EL (cell line): ENCODE measurements around the gene ZC3H14.

Experiments
- DNase-seq: peaks from one replicate; pipeline ENCODE4 v3.0.0-alpha.2; 2016

Gene ZC3H14

DNA sequence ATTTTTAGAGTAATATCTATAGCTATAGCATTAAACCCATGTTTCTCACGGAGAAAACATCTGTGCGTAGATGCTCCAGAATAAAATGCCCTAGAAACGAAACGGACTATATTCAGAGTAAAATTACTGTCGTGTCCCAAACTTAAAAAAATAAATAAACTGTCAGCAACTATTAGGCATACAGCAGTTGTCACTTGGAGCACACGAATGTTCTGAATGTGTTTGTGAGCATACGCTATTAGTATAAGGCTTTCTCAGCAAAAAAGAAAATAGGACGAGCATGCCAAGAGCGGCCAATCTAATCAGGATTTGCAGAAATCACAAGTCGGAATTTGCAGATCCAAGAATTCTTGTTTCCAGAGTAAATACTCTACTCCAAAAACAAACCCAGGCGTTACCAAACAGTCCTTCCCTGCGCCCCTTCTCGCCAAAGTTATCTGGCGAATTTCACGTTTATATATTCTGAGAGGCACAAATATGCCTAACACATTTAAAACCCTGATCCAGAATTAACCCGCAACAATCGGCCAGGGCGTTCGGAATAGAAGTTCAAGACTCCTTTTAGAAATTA is 8.9 kb upstream of the ZC3H14 start:
- DNase-seq, result peak; percentile 17

- peak; percentile 79 for DNase-seq
These were observed 8.2 kb upstream of the ZC3H14 start, which contains the start of gene PTPN21 for GRCh38 chr14:88554457-88555286. TSS of gene PTPN21 (minus strand) at chr14:88555007. CDS start at chr14:88550417, 4,590 bp downstream.

DNA sequence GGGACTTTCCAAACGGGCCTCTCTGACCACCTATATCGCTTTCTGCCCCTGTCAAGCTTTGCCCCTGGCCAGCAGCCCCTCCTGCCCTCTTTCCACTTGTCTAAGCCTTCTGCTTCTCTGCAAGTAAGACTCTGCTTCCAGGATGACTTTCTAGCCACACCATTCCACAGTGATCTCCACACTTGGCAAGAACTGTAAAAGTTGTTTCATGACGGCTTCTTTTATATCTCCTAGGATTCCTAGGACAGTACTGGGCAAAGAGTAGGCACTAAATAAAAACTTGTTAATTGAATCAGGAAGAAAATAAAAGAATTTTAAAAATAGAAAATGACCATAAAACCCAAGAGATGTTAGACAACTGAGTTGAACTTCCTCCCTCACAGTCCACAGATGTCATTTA is 6.3 kb upstream of the ZC3H14 start:
- no peak for DNase-seq

DNA sequence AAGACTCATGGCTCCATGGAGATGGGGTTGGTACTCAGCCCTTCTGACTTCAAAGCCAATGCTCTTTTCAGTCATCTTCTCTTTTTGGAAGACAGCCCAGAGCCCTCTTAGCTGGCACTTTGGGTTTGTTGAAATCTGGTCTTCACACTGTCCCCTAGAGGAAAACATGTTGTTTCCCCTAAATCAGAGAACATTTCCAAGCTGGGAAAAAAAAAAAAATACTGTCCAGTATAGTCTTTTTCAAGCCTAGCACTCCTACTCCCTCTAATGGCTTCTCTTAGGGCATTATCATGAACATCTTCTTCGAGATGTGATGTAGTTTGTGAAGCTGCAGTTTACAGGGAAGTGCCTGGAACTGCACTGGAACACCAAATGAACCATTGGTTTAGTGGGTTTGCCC is 3.0 kb upstream of the ZC3H14 start:
- DNase-seq, result peak; percentile 69

DNA sequence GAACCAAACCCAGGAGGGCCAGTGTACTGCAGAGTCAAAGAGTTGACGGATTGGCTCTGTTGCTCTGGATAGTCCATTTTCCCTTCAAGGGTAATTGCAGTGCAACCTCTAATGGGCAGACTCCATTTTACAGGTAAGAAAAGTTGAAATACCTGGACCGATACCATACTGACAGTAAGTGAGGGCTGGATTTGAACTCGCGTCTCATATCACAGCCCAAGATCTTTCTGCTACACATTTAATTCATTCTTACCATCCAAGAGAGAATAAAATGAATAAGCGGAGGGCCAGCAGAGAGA is 356 bp upstream of the ZC3H14 start:
- DNase-seq, result no peak

DNA sequence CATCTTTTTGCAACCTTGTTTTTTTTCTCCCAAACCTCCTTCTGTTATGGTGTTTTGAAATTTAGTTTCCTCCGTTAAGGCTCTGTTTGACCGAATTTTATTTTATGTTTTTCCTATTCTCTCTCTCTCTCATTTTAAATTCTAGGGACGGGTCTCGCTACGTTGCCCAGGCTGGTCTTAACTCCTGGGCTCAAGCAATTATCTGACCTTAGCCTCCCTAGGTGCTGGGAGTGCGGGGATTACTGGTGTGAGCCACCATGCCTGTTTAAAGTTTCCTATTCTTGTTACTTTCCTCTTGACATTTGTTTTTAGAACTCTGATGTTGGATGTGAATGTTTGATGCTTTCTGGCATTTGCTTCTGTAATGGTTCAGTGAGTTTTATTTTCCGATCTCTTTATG is 1.0 kb downstream of the ZC3H14 start:
- DNase-seq, result no peak

DNA sequence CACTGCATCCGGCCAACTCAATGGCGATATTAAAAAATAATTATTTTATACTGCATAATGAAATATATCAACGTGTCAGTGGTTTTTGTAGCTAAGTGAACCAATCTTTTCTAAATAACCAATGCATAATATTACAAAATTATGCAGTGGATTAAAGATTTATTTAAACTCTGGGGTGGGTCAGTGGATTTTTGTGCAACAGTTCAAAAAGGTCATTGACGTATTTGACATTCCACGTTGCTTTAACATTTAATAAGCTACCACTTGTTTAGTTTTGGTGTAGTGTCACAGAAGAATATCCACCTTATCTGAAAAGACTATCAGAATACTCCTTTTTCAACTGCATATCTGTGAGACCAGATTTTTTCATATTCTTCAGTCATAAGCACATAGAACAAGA is 2.6 kb downstream of the ZC3H14 start:
- DNase-seq, result no peak

- no peak for DNase-seq
These were observed 5.4 kb downstream of the ZC3H14 start for GRCh38 chr14:88568196-88568595.

GRCh38 chr14:88572117-88572516 is 9.3 kb downstream of the ZC3H14 start:
- no peak for DNase-seq

DNA sequence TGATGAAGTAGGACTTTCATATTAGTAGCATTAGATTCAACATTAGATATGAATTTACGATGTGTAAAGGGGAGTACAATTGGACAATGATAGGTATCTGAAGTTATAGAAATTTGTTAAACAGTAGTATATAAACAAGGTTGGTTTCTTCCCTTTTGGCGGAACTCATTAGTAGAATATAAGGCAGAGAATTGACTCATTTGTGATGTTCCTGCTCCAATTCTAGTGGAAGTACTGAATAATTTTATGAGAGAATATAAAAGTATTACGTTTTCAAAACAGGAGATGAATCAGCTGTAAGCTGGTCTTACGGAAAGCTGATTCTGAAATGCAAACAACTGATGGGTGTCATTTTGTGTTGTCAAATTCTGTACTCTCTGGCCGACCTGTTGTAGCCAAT is 13.4 kb downstream of the ZC3H14 start:
- DNase-seq, result no peak

DNA sequence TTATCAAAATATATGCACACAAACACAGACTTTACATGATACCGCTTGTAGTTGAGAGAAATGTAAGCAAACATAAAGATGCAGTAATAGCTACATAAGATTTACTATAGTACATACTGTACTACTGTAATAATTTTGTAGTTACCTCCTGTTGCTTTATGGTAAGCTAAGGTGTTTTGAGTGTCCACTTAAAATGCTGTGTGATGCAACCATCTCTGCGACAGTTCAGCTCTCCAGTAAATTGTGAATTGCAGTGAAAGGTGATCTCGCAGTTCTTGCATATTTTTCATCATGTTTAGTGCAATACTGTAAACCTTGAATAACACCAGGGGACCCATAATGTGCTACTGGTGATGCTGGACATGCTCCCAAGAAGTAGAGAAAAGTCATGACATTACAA is 21.6 kb downstream of the ZC3H14 start:
- DNase-seq, result no peak

DNA sequence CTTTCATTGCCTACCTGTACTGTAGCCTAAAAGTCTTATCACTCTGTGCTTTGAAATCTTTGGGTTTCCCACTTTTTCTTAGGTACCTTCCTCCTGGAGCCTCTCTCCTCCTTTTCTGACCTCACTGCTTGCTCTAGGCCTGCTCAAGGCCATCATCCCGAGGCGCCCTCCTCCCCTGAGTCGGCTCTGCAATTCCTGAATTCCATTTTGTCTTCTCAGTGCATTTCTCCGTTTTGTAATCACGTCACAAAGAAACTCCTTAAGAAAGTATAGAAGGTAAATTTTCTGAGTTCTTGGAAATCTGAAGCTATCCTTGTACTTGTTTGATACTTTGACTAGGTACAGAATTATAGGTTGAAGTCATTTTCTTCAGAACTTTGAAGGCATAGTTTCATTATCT is 25.2 kb downstream of the ZC3H14 start:
- DNase-seq, result no peak

DNA sequence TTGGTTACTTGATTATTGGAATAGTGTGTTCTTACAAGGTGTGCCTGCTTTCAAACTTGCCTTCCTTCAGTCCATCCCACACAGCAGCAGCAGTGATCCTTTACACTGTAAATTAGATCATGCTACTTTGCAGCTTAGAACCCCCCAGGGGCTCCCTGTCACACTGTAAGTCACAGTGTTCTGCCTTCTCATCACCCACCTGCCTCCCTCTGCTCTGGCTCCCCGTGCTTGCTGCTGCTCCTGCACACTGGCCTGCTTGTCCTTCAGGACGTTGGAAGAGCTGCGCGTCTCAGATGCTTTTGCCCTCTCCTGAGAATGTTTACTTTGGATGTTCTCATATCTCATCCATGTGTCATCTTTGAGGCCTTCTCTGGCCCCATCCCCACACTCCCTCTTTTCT is 27.3 kb downstream of the ZC3H14 start:
- peak; percentile 28 for DNase-seq

- DNase-seq, result no peak
These were observed 29.2 kb downstream of the ZC3H14 start for GRCh38 chr14:88592031-88592430.

GRCh38 chr14:88597038-88597437 is 34.2 kb downstream of the ZC3H14 start:
- no peak for DNase-seq

DNA sequence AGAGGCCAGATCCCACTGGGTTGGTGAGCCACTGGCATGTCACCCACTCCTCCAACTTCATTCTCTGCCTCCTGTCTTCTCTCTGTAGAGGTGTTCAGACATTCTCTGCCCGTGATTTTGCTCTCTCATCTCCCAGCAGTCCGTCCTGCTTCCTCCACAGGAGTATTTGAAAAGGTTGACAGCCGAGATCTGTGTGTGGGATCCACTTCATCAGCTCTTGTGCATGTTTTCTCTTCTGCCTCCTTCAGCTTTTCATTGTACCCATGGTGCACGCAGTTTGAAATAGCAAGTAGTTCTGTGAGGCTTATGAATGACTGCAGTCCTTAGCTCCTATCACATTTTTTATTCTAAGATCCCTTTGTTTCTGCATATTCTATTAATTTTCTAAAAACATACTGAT is 34.8 kb downstream of the ZC3H14 start:
- DNase-seq, result no peak

DNA sequence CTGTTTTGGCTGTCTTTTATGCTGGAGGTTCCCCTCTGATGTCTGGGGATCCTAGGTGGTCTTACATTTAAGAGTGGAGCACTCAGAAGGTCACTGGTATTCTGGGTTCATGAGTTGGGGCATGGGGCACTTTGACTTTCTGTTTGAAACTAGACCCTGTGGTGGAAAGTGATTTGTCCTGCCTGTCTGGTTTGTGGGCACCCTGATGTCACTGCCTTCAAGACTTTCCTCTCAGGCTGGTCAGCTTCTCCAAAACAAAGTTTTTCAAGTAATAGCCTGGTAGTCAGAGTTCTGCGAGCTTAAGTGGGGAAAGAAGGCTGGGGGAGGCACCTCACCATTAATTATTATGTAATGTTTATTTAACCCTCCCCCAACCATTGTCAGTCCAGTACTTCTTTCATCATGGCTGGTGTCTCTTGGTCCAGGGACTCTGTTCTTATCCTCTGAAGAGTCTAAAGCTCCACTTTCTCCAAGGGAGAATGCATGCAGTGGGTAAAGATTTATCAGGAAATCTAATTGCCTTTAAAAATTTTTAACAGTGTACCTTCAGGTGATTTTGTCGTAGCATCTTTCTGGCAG is 35.3 kb downstream of the ZC3H14 start:
- no peak for DNase-seq

DNA sequence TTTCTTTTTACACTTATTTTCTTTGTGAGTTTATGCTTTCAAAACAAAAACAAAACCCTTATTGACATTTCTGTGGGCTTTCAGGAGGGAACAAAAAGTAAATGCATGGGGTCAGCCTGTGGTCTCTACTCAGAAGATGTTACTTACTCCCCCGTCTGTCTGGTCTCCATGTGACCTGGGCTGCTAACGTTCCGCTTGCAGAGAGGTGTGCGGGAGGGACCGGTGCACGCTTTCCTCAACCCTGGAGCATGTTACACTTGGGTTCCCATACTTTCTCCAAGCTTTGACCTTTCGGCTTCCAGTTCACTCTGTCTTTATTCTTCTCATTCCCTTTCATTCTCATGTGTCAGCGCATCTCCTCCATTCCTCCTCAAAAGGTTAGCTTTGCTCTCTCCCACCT is 36.5 kb downstream of the ZC3H14 start:
- no peak for DNase-seq

DNA sequence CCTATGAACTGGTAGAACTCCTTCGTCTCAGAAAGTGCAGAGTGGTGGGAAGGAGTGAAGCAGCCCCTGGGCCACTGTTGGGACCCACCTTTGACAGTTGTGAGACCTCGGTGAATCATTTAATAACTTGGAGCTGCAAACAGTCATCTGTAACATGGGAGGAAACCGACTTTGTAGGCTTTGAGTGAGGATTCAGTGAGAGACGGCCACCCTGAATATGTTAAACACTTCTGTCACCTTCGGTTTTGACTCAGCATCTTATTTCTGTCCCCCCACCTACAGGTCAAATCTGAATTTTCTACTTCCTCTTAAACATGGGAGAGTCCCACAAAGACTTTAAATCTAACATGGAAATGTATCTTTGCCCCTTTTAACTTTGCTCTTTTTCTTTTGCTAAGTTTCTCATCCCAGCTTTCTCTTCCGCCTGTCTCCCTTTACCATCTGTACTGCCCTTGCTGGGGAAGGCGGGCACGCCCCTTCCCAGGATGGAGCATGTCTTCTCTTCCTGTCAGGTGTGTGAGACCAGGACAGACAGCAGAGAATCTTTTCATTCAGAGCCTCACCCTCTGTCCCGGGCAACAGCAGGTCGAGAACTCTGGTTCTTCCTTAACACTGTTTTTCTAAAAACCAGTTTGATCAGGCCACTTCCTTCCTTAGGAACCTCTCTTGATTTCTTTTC is 37.1 kb downstream of the ZC3H14 start:
- DNase-seq, result no peak

- DNase-seq, result no peak
These were observed 41.4 kb downstream of the ZC3H14 start for GRCh38 chr14:88604212-88604611.

DNA sequence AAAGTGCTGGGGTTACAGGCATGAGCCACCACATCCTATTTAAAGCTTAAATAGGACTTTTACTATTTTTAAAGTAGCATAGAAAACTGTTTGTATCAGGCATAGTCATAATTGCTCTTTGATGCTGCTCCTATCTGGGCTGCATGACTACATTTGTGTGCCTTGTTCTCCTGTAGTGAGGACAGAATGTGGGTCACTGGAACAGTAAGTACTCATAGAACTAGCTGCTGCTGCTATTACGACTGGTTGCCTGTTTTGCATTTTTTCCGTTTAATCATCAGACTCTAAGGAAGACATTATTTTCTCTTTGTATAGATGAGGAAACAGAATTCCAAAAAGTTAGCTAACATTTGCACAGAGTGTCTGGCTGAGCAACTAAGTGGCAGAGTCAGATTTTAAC is 42.8 kb downstream of the ZC3H14 start:
- DNase-seq, result no peak

GRCh38 chr14:88607829-88608228 is 45.0 kb downstream of the ZC3H14 start:
- no peak for DNase-seq

DNA sequence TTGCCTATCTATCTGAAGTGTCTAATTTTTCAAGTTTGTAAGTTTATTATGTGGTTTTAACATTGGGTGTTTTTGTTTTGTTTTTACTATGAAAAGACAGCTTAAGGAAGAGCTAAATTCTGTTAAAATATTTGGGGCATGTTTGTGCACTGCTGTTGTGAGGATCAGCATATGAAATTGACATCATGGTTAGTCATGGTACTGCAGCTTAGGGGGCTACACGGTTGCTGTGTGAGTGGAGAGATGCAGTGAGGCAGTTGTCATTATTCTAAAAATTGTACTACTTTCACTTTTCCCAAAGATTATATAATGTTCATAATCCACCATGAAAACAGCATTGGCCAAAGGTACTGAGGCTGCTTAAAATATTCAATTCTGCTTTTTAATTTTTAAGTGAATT is 49.0 kb downstream of the ZC3H14 start:
- DNase-seq, result peak; percentile 42

DNA sequence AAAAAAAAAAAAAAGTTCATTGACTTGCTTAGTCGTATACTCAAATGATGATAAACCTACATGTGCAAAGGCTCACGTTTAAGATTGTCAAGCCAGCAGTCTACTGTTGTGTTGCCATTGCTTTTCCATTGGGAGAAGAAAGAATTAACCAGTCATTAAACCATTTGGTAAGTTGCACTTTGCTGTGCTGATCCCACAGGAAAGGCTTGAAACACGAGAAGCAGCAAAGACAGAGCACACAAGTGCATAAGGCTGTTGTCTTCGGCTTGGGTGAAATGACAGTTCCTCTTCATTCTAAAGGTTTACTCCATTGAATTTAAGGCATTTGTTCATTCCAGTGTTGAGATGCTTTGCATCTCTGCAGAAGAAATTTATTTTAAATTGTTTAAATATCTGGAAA is 50.1 kb downstream of the ZC3H14 start:
- DNase-seq, result peak; percentile 8
